K562 (cell line): ENCODE measurements around the gene ZDHHC11. TPM values are rescaled to one million over a fixed set of nuclear protein-coding genes. Genes with fewer than 3 reads are reported as not detected.
A peak's percentile ranks its signal among the peaks of the same experiment; 100 is the strongest.
"Not testable (repeated sequence)": the region's sequence is repeated elsewhere in the genome, so short reads cannot be mapped to it uniquely, and the experiment has no call there.

Experiments
- ATAC-seq: fragments of 200-7000 bp; cut with Tn5 transposase; 3 replicates; pipeline ENCODE4 v1.9.1; 2020; ENCODE audit warnings: moderate library complexity
- BruUV-seq: library from RNA; stranded (reverse); fragments of 400-500 nt; replicated peaks from 2 replicates; lab custom pipeline; 2021; lab: Mats Ljungman, UMichigan
- CTCF ChIA-PET: fragments of 300-600 bp; formaldehyde crosslinking; extraction: SDS; loops from one replicate; lab custom pipeline; 2021; ENCODE audit warnings: low intra/inter-chr PET ratio; lab: Yijun Ruan, JAX
- POLR2A ChIA-PET: fragments of 300-600, 350-650 bp; sonication (Branson Sonifier 250); formaldehyde crosslinking; extraction: SDS; loops from one replicate; lab custom pipeline; 2021; ENCODE audit warnings: antibody characterized with exemption, inconsistent platforms; lab: Yijun Ruan, JAX
- DNase-seq, 4 experiments: peaks; one replicate each; pipeline versions ENCODE4 v3.0.0 to v3.0.0-alpha.2; 2011 to 2018; ENCODE audit warnings: low spot score in 3 of 4, mixed read lengths in 3 of 4; ENCODE audit errors: extremely low read depth in 1 of 4
- FAIRE-seq: peaks from 2 replicates; lab custom pipeline; 2011; peaks lifted over from hg19 to GRCh38; lab: Jason Lieb, UNC
- H2AFZ ChIP-seq: 2 replicates; pipeline ENCODE4 v1.6.0; 2011; ENCODE audit warnings: low read depth, low read length, control low read depth, inconsistent platforms
- H3K27ac ChIP-seq: fragments of 200-600 bp; 3 replicates; pipeline ENCODE4 v1.8.0; 2011; ENCODE audit warnings: low read depth, mild to moderate bottlenecking, control low read depth, inconsistent platforms, low read length, moderate library complexity, mixed read lengths; ENCODE audit errors: extremely low read depth
- H3K27me3 ChIP-seq, 2 experiments: fragments of 300-600 bp in 1 of 2; 2 replicates in 1 of 2; 3 replicates in 1 of 2; pipeline versions ENCODE4 v1.6.0 to v1.8.0; 2011; ENCODE audit warnings: inconsistent platforms in 2 of 2, low read length in 2 of 2, mild to moderate bottlenecking in 1 of 2, mixed read lengths in 1 of 2, moderate library complexity in 1 of 2; ENCODE audit not compliant: control insufficient read depth in 2 of 2, insufficient read depth in 2 of 2
- H3K36me3 ChIP-seq: fragments of 300-600 bp; 3 replicates; pipeline ENCODE4 v1.8.0; 2011; ENCODE audit warnings: mild to moderate bottlenecking, low read length, inconsistent platforms; ENCODE audit not compliant: control insufficient read depth, insufficient read depth
- H3K4me1 ChIP-seq, 2 experiments: fragments of 200-600 bp in 1 of 2; replicated peaks in 1 of 2; 2 replicates in 1 of 2; 3 replicates in 1 of 2; pipeline versions ENCODE4 v1.5.1 to v1.8.0; 2011; ENCODE audit warnings: inconsistent platforms in 2 of 2, low read length in 2 of 2, mild to moderate bottlenecking in 1 of 2, mixed read lengths in 1 of 2, moderate library complexity in 1 of 2; ENCODE audit not compliant: control insufficient read depth in 2 of 2, insufficient read depth in 2 of 2
- H3K4me2 ChIP-seq: 2 replicates; pipeline ENCODE4 v1.6.1; 2011; ENCODE audit warnings: low read length, control low read depth, inconsistent platforms, mixed read lengths; ENCODE audit not compliant: insufficient read depth
- H3K4me3 ChIP-seq: fragments of 200-600 bp; sonication (generic), shearing (Covaris generic); 2 replicates; pipeline ENCODE4 v1.5.1; 2016; ENCODE audit warnings: control low read depth, inconsistent platforms
- H3K79me2 ChIP-seq: fragments of 200-600 bp; 3 replicates; pipeline ENCODE4 v1.8.0; 2011; ENCODE audit warnings: low read length, inconsistent platforms; ENCODE audit not compliant: control insufficient read depth, insufficient read depth
- H3K9ac ChIP-seq, 2 experiments: 2 replicates each; pipeline versions ENCODE4 v1.6.0 to v1.6.1; 2011; ENCODE audit warnings: low read depth in 2 of 2, low read length in 2 of 2, control low read depth in 1 of 2, inconsistent platforms in 1 of 2, mild to moderate bottlenecking in 1 of 2, mixed read lengths in 1 of 2; ENCODE audit not compliant: insufficient read depth in 1 of 2
- H3K9me1 ChIP-seq: one replicate; pipeline ENCODE4 v1.6.0; 2011; ENCODE audit warnings: inconsistent platforms, mild to moderate bottlenecking, low read length, moderate library complexity; ENCODE audit not compliant: control insufficient read depth, insufficient read depth
- H3K9me3 ChIP-seq: replicated peaks from 2 replicates; pipeline ENCODE4 v1.5.1; 2011; ENCODE audit warnings: low read depth, low read length, inconsistent platforms; ENCODE audit not compliant: control insufficient read depth, insufficient read depth
- H4K20me1 ChIP-seq: replicated peaks from 2 replicates; pipeline ENCODE4 v1.6.1; 2011; ENCODE audit warnings: low read length, inconsistent platforms, mixed read lengths; ENCODE audit not compliant: control insufficient read depth, insufficient read depth
- WGBS: fragments of 100-300 bp; shearing (Covaris generic); methylation state at CpG from one replicate; pipeline ENCODE4 v1.1.6; 2016; ENCODE audit warnings: low coverage, mixed read lengths; ENCODE audit not compliant: insufficient coverage; ENCODE audit errors: missing lambda C conversion rate; 5-methylcytosine and 5-hydroxymethylcytosine counted together
- in situ Hi-C: fragments of 300-500 bp; cut with MboI; formaldehyde crosslinking; loops from 4 replicates; pipeline ENCODE4 v1.15.0; 2018; ENCODE audit warnings: inconsistent platforms, mixed read lengths
- intact Hi-C: fragments of 100-400 bp; cut with micrococcal nuclease; formaldehyde crosslinking; loops from 2 replicates; pipeline ENCODE4 v1.14.2; 2022
- polyA plus RNA-seq, 8 experiments: library from polyadenylated mRNA; depleted of rRNA in 4 of 8; stranded (reverse) in 5 of 8; unstranded in 3 of 8; fragments of >200 nt; fragmentation: Nextera tagmentation in 2 of 8; fragmentation: Illumina TruSeq in 1 of 8; extraction: Ambion mirVana in 2 of 8; extraction: Trizol in 1 of 8; gene quantifications; 2 replicates each; pipeline versions ENCODE4 v1.2.1 to v1.2.3, GENCODE V29; 2011 to 2014; ENCODE audit warnings: inconsistent platforms in 1 of 8, missing spikeins in 1 of 8
- total RNA-seq, 7 experiments: library from RNA; depleted of rRNA in 6 of 7; stranded (reverse); fragments of >200 nt in 6 of 7; fragmentation: Illumina TruSeq in 2 of 7; extraction: Trizol in 2 of 7; gene quantifications; 2 replicates each; pipeline versions ENCODE4 v1.2.1 to v1.2.3, GENCODE V29; 2011 to 2021; ENCODE audit warnings: low replicate concordance in 1 of 7
- TF ChIP-seq, protein P1 (sequence below): fragments of 250-450 bp; sonication (Bioruptor Pico); IDR thresholded peaks from 2 replicates; pipeline ENCODE4 v1.8.0; 2021; ENCODE audit warnings: moderate library complexity, mild to moderate bottlenecking, inconsistent platforms
- TF ChIP-seq, protein P2 (sequence below): fragments of 450-650 bp; formaldehyde crosslinking; IDR thresholded peaks from 2 replicates; pipeline ENCODE4 v1.4.0; 2020; ENCODE audit warnings: mild to moderate bottlenecking

ZDHHC11 gene
- total and polyA plus RNA-seq, 9 of the 15 experiments (the other 6 are each of a cell fraction or from before 2014, with no cell fraction given), result 0.07 to 2.3 (median 0.52) TPM

DNA sequence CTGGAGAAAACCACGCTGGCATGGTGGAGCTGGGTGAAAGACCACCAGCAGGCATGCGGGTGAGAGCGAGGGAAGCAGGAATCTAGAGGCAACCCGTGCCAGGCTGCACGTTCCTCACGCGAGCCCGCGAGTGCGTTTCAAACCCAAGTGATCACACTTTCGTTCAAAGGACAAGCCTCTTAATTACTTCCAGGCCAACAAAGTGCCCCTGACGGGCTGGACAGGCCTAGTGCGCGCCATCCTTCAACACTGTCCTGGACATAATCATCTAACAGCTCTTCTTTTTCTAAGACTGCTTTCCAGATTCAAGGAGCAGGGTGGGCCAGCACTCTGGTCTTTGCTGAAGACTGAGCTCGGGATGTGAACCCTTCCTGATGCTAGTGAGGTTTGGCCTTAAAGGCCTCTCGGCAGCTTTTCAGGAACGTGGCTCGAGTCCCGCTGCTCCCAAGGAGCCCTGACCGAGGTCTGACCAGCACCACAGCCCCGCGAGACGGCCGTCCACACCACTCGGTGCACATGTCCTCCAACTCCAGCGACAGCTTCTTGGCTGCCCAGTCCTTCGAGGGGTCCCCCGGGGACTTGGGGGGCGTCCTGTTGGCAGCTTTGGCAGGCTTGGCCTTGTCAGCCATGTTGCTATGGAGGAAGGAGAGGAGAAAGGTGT lies 81.2 kb downstream of the ZDHHC11 start:
- not testable (repeated sequence) for BruUV-seq

GRCh38 chr5:766666-767431 lies 83.9 kb downstream of the ZDHHC11 start:
- H3K36me3 ChIP-seq, result no peaks in the 10 kb centered on the region
- no peaks in the 10 kb centered on the region for H4K20me1 ChIP-seq
- peaks cover 4 to 33% of the 10 kb centered on the region in 2 experiments; a peak in 4 of 5 replicates for H3K27me3 ChIP-seq
- peaks cover 0 to 16% of the 10 kb centered on the region in 2 experiments; a peak in 1 of 5 replicates for H3K4me1 ChIP-seq
- no peak for DNase-seq
- no peaks in the 10 kb centered on the region for H3K9me1 ChIP-seq
- H3K27ac ChIP-seq, result no peak overlapping the region
- no peaks in the 10 kb centered on the region for H3K79me2 ChIP-seq
- no peak overlapping the region for H3K4me2 ChIP-seq
- H3K9ac ChIP-seq, result no peak overlapping the region; a peak in 1 of 4 replicates
- WGBS, result 4% methylated on average over 32 of the region's 32 CpGs
- intact Hi-C loops, result no loop called here
- no peaks in the 10 kb centered on the region for H3K9me3 ChIP-seq
- in situ Hi-C loops, result no loop called here
- ChIA-PET CTCF (no interaction called here), POLR2A (no interaction called here)
- BruUV-seq, result no TSS peak
- H2AFZ ChIP-seq, result no peak overlapping the region
- TF ChIP-seq, protein P1, sequence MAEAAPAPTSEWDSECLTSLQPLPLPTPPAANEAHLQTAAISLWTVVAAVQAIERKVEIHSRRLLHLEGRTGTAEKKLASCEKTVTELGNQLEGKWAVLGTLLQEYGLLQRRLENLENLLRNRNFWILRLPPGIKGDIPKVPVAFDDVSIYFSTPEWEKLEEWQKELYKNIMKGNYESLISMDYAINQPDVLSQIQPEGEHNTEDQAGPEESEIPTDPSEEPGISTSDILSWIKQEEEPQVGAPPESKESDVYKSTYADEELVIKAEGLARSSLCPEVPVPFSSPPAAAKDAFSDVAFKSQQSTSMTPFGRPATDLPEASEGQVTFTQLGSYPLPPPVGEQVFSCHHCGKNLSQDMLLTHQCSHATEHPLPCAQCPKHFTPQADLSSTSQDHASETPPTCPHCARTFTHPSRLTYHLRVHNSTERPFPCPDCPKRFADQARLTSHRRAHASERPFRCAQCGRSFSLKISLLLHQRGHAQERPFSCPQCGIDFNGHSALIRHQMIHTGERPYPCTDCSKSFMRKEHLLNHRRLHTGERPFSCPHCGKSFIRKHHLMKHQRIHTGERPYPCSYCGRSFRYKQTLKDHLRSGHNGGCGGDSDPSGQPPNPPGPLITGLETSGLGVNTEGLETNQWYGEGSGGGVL (CRISPR knock-in tag), result no peak
- TF ChIP-seq, protein P2, sequence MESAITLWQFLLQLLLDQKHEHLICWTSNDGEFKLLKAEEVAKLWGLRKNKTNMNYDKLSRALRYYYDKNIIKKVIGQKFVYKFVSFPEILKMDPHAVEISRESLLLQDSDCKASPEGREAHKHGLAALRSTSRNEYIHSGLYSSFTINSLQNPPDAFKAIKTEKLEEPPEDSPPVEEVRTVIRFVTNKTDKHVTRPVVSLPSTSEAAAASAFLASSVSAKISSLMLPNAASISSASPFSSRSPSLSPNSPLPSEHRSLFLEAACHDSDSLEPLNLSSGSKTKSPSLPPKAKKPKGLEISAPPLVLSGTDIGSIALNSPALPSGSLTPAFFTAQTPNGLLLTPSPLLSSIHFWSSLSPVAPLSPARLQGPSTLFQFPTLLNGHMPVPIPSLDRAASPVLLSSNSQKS (CRISPR knock-in tag), result no peak
- no peak overlapping the region for H3K4me3 ChIP-seq
- FAIRE-seq, result no peak
- no peak for ATAC-seq

More for the DNA sequence above, 81.2 kb downstream of the ZDHHC11 start:
- Histone ChIP-seq H3K27me3 (peaks cover 4 to 29% of the 10 kb centered on the region in 2 experiments; a peak in 4 of 5 replicates), H3K4me1 (peaks cover 0 to 13% of the 10 kb centered on the region in 2 experiments; a peak in 1 of 5 replicates)
- H3K9me1 ChIP-seq, ATAC-seq, POLR2A ChIA-PET, H3K27ac ChIP-seq, H3K79me2 ChIP-seq, H3K9me3 ChIP-seq, CTCF ChIA-PET, H3K36me3 ChIP-seq, H3K9ac ChIP-seq, DNase-seq, H3K4me2 ChIP-seq, H2AFZ ChIP-seq, H4K20me1 ChIP-seq, H3K4me3 ChIP-seq: not testable (repeated sequence)
- intact Hi-C loops (loop anchor here (5.0 kb wide), 1 partner anchor 87 kb away; no protein-coding TSS in a partner anchor), in situ Hi-C loops (loop anchor here (5.0 kb wide), 1 partner anchor 92 kb away; no protein-coding TSS in a partner anchor)
- WGBS, result 6% methylated on average over 18 of the region's 29 CpGs
- peak; percentile 56 for FAIRE-seq
